ENCODE measurements around the gene ZMIZ1.

- TF ChIP-seq POLR2A (IDR thresholded peaks at IDR 0.05; ENCODE audit: extremely low read depth, insufficient read length) (no peak), CTCF (IDR thresholded peaks at IDR 0.05; ENCODE audit: low read depth, low read length) (no peak)
Observed at GRCh38 chr10:79124066-79124465, 55.3 kb downstream of the ZMIZ1 start.

All from NB4 (cell line).